ENCODE data around the gene WNK3.

WNK3 gene

DNA sequence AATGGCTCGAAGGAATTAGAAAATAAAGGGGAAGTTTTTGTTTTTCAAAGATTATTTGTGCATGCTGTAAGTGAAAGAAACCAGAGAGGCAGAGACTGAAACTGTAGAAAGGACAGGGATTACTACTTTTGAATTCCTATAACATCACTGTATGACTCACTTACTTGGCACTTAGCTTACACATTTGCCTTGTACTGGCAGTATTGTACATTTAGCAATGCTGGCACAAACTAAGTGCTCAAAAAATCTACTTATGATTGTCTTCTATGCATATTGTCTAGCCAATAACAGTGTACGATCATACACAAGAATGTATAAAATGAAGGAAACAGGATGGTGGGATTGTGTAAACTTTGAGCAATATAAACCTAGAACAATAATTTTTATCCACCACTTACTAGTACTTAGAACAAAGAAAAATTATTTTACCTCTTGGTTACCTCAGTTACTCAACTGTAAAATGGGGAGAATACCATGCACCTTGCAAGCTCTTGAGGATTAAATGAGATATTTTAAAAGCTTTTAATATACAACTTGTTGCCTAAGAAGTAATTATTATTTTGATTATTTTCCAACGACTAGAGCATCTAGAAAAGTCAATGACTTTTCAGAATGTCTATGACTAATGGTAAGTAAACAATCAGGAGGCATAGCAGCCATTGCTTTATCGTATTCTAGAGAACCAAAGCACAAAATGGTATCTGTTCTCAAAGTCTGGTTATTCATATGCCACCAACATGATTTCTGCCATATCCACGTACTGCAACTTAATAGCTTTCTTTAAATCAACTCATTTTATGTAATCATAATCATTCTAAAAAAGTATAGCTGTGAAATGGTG lies 179.5 kb downstream of the WNK3 start:
- in situ Hi-C loops (cut with MboI; ENCODE audit: low pct_unique_long_range_greater_than_20kb, low sequenced_read_pairs): no loop called here
- DNase-seq: no peak

DNA sequence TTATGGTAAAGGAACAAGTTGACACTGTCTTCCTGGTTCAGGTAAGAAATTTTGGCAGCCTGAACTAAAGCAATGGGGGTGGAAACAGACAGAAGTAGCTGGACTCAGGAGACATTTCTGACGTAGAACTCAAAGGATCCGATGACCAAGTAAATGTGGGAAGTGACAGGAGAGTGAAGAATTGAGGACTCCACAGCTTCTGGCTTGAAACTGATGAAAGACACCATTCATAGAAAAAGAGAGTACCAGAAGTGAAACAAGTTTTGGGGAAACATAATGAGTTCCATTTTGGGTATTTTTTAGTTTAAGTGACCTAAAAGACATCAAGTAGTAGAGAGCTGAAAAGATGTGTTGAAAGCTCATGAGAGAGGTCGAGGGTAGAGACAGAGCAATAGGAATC lies 180.5 kb downstream of the WNK3 start:
- DNase-seq: no peak
- in situ Hi-C loops (cut with MboI; ENCODE audit: low pct_unique_long_range_greater_than_20kb, low sequenced_read_pairs): no loop called here

GRCh38 chrX:54173791-54174190 lies 184.1 kb downstream of the WNK3 start:
- in situ Hi-C loops (cut with MboI; ENCODE audit: low pct_unique_long_range_greater_than_20kb, low sequenced_read_pairs): no loop called here
- DNase-seq: no peak

- in situ Hi-C loops (cut with MboI; ENCODE audit: low pct_unique_long_range_greater_than_20kb, low sequenced_read_pairs): no loop called here
- no peak for DNase-seq
These were observed 185.4 kb downstream of the WNK3 start for GRCh38 chrX:54172455-54172854.

DNA sequence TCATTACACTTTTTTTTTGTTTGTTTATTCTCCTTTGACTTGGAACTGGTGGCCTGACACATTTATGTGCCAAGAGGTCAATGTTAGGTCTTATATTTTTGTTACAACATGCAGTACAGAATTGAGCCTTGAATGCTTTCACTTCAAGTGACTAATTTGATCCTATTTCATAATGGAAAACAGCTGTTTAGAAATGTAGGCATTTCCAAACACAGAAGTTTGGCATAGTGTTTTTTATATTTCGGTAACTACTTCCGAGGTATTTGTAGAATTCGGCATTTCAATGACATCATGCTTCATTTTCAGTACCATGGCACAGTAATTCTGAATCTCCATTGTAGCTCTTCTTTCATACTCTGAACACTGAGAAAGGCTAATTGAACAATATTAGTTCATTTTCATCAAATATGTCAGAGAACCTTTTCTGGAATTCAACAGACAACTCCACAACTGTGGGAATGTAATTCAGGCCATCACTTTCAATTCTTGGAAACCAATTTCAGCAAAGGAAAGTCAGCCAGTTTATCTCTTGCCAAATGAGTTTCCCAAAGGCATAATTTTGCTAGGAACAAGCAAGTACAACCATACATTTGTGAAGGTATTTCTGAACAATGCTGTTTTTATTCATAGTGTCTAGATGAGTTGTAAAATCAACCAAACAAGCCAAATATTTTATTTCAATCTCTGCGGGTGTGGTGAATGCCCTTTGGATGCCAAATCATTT lies 186.2 kb downstream of the WNK3 start:
- in situ Hi-C loops (cut with MboI; ENCODE audit: low pct_unique_long_range_greater_than_20kb, low sequenced_read_pairs): no loop called here
- DNase-seq: no peak

- in situ Hi-C loops (cut with MboI; ENCODE audit: low pct_unique_long_range_greater_than_20kb, low sequenced_read_pairs): no loop called here
- DNase-seq: no peak
These were observed 186.8 kb downstream of the WNK3 start for GRCh38 chrX:54171091-54171490.

DNA sequence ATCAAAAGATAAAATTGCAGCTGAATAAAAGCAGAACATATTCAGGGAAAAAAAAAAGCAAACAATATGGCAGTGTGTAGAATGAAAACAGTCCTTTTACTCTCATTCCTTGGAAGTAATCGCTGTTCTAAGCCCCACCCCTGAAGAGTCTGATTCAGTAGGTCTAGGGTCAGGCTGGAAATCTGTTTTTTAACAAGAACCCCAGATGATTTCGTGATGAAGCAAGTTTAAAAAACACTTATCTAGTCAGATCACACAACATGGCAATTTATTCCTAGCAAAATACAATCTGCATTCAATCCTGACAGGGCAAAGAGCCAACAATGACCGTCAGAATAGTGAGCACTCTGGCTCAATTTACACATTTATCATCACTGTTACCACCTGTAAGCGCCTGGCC lies 190.9 kb downstream of the WNK3 start:
- in situ Hi-C loops (cut with MboI; ENCODE audit: low pct_unique_long_range_greater_than_20kb, low sequenced_read_pairs): no loop called here
- no peak for DNase-seq

DNA sequence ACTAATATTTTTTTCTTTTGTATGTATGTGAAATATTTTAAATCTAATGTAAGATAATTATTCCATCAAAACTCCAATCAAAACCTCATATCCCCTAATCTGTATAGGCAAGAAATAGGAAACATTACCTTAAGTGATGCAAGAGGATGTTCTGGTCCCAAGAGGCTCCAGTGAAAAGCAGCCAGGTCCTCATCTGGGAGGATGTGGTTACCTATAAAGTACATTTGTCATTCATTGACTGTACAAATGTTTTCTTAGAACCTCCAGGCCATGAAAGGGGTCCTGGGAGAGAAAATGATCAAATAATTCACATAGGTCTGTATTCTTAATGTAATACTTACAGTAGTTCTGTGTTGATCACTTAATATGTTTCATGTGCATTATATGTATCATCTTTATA lies 200.3 kb downstream of the WNK3 start:
- DNase-seq: no peak
- in situ Hi-C loops (cut with MboI; ENCODE audit: low pct_unique_long_range_greater_than_20kb, low sequenced_read_pairs): no loop called here
